Tibial artery (tissue), 4 donors: ENCODE results near the gene ZBTB40.
A peak's percentile ranks its signal among the peaks of the same experiment; 100 is the strongest.

Source experiments
- DNase-seq, 2 donors: peaks; one replicate each; pipeline ENCODE4 v3.0.0-alpha.2; 2019
- H3K27ac ChIP-seq, 2 donors: fragments of 200-600 bp; sonication (generic) in 1 of 2; 1 replicate in 1 of 2; 2 replicates in 1 of 2; pipeline ENCODE4 v1.5.1; 2018 to 2019; ENCODE audit warnings: mild to moderate bottlenecking in 1 of 2
- H3K27me3 ChIP-seq, 2 donors: fragments of 200-600 bp; sonication (generic) in 1 of 2; one replicate each; pipeline versions ENCODE4 v1.5.1 to v1.6.0; 2016 to 2019
- H3K36me3 ChIP-seq, 3 donors: fragments of 200-600 bp; sonication (generic) in 2 of 3; one replicate each; pipeline ENCODE4 v1.5.1; 2016 to 2019; ENCODE audit warnings: mild to moderate bottlenecking in 2 of 3
- H3K4me1 ChIP-seq, 4 donors: fragments of 200-600 bp; sonication (generic) in 2 of 4; 1 replicate in 3 of 4; 2 replicates in 1 of 4; pipeline ENCODE4 v1.5.1; 2016 to 2019
- H3K4me3 ChIP-seq, 2 donors: fragments of 200-600 bp; sonication (generic) in 1 of 2; 1 replicate in 1 of 2; 2 replicates in 1 of 2; pipeline ENCODE4 v1.5.1; 2018 to 2019; ENCODE audit warnings: mild to moderate bottlenecking in 2 of 2
- H3K9me3 ChIP-seq, 3 donors: fragments of 200-600 bp; sonication (generic) in 1 of 3; one replicate each; pipeline ENCODE4 v1.5.1; 2016 to 2019
- CTCF ChIP-seq, 2 experiments: fragments of 200-600 bp in 1 of 2; fragments of 450-650 bp in 1 of 2; IDR thresholded peaks; one replicate each; pipeline ENCODE4 v1.5.1; 2017 to 2019; ENCODE audit warnings: antibody characterized with exemption in 2 of 2, mild to moderate bottlenecking in 1 of 2, moderate library complexity in 1 of 2
- intact Hi-C: fragments of 100-400 bp; cut with DNase I; formaldehyde crosslinking; loops from one replicate; pipeline ENCODE4 v1.15.0; 2023; ENCODE audit warnings: low total_unique reads

ZBTB40 gene

GRCh38 chr1:22452481-22452957 lies 868 bp downstream of the ZBTB40 start:
- peak overlapping the region; percentile 77 to 83 for H3K4me3 ChIP-seq
- no peaks in the 10 kb centered on the region for H3K27me3 ChIP-seq
- intact Hi-C loops: loop anchor here (10.0 kb wide), 1 partner anchor 72 kb away; no protein-coding TSS in a partner anchor
- H3K4me1 ChIP-seq: peaks cover 0 to 59% (median 19%) of the 10 kb centered on the region in 4 donors
- H3K36me3 ChIP-seq: no peaks in the 10 kb centered on the region
- H3K27ac ChIP-seq: peak overlapping the region; percentile 94
- H3K9me3 ChIP-seq: no peaks in the 10 kb centered on the region
- no peak for TF ChIP-seq CTCF (IDR thresholded peaks at IDR 0.05)
- DNase-seq: peak in 1 of 2 donors; percentile 41

GRCh38 chr1:22453181-22453580 lies 1.5 kb downstream of the ZBTB40 start:
- Histone ChIP-seq H3K27me3 (no peaks in the 10 kb centered on the region), H3K36me3 (no peaks in the 10 kb centered on the region), H3K4me3 (peak overlapping the region; percentile 77 to 83), H3K9me3 (no peaks in the 10 kb centered on the region), H3K27ac (peak overlapping the region; percentile 94), H3K4me1 (peaks cover 0 to 55% (median 16%) of the 10 kb centered on the region in 4 donors)
- DNase-seq: no peak
- TF ChIP-seq CTCF (IDR thresholded peaks at IDR 0.05): no peak
- intact Hi-C loops: loop anchor here (10.0 kb wide), 1 partner anchor 72 kb away; no protein-coding TSS in a partner anchor

- Histone ChIP-seq H3K36me3 (no peaks in the 10 kb centered on the region), H3K27ac (peak overlapping the region; percentile 14 to 94), H3K4me1 (peaks cover 0 to 50% (median 14%) of the 10 kb centered on the region in 4 donors), H3K9me3 (no peaks in the 10 kb centered on the region), H3K4me3 (no peak overlapping the region), H3K27me3 (no peaks in the 10 kb centered on the region)
- intact Hi-C loops: loop anchor here (10.0 kb wide), 1 partner anchor 70 kb away; no protein-coding TSS in a partner anchor
- TF ChIP-seq CTCF (IDR thresholded peaks at IDR 0.05): no peak
- no peak for DNase-seq
Observed at GRCh38 chr1:22454476-22455056, 2.9 kb downstream of the ZBTB40 start.

GRCh38 chr1:22457345-22457744 lies 5.7 kb downstream of the ZBTB40 start:
- Histone ChIP-seq H3K4me1 (peaks cover 0 to 42% (median 12%) of the 10 kb centered on the region in 4 donors), H3K27ac (no peak overlapping the region)
- no peak for DNase-seq

GRCh38 chr1:22457836-22458235 lies 6.2 kb downstream of the ZBTB40 start:
- H3K27me3 ChIP-seq: no peaks in the 10 kb centered on the region
- intact Hi-C loops: loop anchor here (10.0 kb wide), 1 partner anchor 67 kb away; no protein-coding TSS in a partner anchor
- no peak overlapping the region for H3K4me3 ChIP-seq
- peaks cover 0 to 38% (median 12%) of the 10 kb centered on the region in 4 donors for H3K4me1 ChIP-seq
- H3K9me3 ChIP-seq: no peaks in the 10 kb centered on the region
- DNase-seq: no peak
- no peak overlapping the region for H3K27ac ChIP-seq
- no peak for TF ChIP-seq CTCF (IDR thresholded peaks at IDR 0.05)
- H3K36me3 ChIP-seq: no peaks in the 10 kb centered on the region

More at GRCh38 chr1:22457345-22457744, 5.7 kb downstream of the ZBTB40 start:
- no peak for TF ChIP-seq CTCF (IDR thresholded peaks at IDR 0.05)
- H3K4me3 ChIP-seq: no peak overlapping the region
- H3K9me3 ChIP-seq: no peaks in the 10 kb centered on the region
- intact Hi-C loops: loop anchor here (10.0 kb wide), 1 partner anchor 67 kb away; no protein-coding TSS in a partner anchor
- no peaks in the 10 kb centered on the region for H3K36me3 ChIP-seq
- H3K27me3 ChIP-seq: no peaks in the 10 kb centered on the region
